HG03354 (cell line): ENCODE measurements around the gene SPTBN1.
A peak's percentile ranks its signal among the peaks of the same experiment; 100 is the strongest.
"Not testable (repeated sequence)": the region's sequence is repeated elsewhere in the genome, so short reads cannot be mapped to it uniquely, and the experiment has no call there.

Experiments used
- ATAC-seq: cut with Tn5 transposase; IDR thresholded peaks from one replicate; pipeline ENCODE4 v1.9.1; 2021; ENCODE audit warnings: mild to moderate bottlenecking; ENCODE audit not compliant: unreplicated experiment, poor library complexity, severe bottlenecking

SPTBN1 gene

GRCh38 chr2:54522624-54523281 is 66.6 kb downstream of the SPTBN1 start:
- ATAC-seq, result peak; percentile 72

- ATAC-seq, result no peak
Measured at GRCh38 chr2:54523324-54523959, 67.3 kb downstream of the SPTBN1 start.

- peak; percentile 78 for ATAC-seq
Measured at GRCh38 chr2:54524226-54524991, 68.3 kb downstream of the SPTBN1 start.

GRCh38 chr2:54525321-54525720 is 69.2 kb downstream of the SPTBN1 start:
- no peak for ATAC-seq

DNA sequence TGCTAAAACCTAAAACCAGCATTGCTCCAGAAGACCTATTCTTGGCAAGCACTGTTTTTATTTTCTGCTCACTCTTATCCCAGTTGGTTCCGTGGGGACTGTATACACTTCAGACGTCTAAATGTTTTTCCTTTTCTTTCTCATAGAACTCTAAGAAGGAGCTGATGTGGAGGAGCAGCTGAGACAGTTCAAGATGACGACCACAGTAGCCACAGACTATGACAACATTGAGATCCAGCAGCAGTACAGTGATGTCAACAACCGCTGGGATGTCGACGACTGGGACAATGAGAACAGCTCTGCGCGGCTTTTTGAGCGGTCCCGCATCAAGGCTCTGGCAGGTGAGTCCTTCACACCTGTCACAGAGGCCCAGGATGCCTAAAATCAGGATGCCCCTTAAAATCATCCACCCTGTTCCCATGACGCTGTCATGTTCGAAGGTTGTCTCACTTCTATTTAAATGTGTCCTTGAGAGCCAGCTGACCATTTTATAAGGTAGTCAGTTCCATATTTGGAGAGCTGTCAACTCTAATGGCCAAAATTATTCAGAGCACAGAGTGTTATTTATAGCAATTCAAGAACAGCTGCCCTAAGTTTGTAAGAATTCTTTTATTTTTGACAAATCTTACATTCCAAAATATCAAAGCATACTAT is 70.2 kb downstream of the SPTBN1 start:
- ATAC-seq, result no peak

GRCh38 chr2:54528311-54528955 is 72.3 kb downstream of the SPTBN1 start:
- no peak for ATAC-seq

- not testable (repeated sequence) for ATAC-seq
Measured at GRCh38 chr2:54529518-54529917, 73.4 kb downstream of the SPTBN1 start.

- peak; percentile 61 for ATAC-seq
Measured at GRCh38 chr2:54529935-54530334, 73.8 kb downstream of the SPTBN1 start.

DNA sequence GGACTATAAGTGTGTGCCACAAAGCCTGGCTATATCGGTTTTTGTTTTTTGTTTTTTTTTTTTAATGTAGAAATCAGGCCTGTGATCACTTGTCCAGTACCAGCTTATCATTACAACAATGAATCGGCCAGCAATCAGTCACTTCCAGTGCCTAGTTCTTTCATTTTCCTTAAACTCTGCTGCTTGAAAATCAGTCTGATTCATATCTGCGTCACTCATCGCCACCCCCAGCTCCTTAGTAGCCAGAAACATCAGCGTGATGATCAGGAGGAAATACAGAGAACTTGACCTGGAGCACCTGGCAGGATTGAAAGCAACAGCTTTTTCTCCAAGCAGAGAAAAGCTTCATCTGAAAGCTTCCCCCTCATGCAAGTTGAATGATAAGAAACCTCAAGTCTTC is 75.4 kb downstream of the SPTBN1 start:
- no peak for ATAC-seq

- ATAC-seq, result no peak
Measured at GRCh38 chr2:54534221-54534620, 78.1 kb downstream of the SPTBN1 start.

- no peak for ATAC-seq
Measured at GRCh38 chr2:54534625-54535024, 78.5 kb downstream of the SPTBN1 start.

DNA sequence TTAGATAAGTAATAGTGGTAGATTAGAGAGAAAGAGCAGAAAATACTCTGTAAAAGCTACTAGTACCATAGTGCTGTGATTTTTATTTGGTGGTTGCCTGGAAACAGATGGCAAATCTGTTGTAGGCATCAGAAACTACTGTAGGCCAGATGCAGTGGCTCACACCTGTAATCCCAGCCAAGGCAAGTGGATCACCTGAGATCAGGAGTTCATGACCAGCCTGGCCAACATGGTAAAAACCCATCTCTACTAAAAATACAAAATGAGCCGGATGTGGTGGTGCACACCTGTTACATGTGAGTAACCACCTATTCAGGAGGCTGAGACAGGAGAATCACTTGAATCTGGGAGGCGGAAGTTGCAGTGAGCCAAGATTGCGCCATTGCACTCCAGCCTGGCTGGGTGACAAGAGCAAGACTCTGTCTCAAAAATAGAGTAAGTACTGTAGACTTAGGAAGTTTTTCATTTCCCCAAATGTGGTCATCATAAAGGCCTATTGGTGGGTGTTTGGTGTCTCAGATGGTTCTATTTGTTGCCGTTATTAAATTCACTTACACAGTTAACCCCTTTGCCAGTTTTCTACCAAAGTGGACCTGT is 79.6 kb downstream of the SPTBN1 start:
- ATAC-seq, result no peak

DNA sequence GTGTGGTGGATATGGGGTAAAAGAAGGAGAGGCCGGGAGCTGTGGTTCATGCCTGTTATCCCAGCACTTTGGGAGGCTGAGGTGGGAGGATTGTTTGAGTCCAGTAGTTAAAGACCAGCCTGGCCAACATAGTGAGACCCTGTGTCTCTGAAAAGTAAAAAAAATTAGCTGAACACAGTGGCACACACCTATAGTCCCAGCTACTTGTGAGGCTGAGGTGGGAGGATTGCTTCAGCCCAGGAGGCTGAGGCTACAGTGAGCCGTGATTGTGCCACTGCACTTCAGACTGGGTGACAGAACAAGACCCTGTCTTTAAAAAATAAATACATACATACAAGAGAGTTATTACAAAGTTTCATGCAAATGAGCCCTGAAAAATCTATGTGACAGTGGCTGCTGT is 80.6 kb downstream of the SPTBN1 start:
- no peak for ATAC-seq

DNA sequence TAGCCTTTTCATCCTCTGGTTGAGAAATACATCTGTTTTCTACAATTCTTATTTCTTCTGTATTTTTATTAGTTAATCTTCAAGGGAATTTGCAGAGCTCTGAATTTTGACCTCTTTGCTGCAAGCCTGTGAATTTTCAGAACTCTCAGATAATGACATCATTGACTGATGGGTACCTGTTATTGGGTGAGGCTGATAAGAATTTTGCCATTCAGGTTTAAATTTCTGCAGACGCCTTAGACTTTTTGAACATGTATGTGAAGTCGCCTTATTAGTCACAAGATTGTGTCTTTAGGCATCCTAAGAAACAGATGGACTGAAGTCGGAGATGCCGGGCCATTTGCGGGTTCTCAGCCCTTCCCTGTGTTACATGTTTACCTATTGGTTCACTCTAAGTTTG is 82.4 kb downstream of the SPTBN1 start:
- no peak for ATAC-seq

GRCh38 chr2:54539683-54540082 is 83.6 kb downstream of the SPTBN1 start:
- ATAC-seq, result no peak

GRCh38 chr2:54540194-54540593 is 84.1 kb downstream of the SPTBN1 start:
- ATAC-seq, result no peak

GRCh38 chr2:54541995-54542394 is 85.9 kb downstream of the SPTBN1 start:
- ATAC-seq, result no peak

GRCh38 chr2:54543733-54544396 is 87.7 kb downstream of the SPTBN1 start:
- no peak for ATAC-seq
